ENCODE measurements around the gene MAGI2. TPM values are rescaled to one million over a fixed set of nuclear protein-coding genes. Genes with fewer than 3 reads are reported as not detected.

The MAGI2 gene
- total RNA-seq, 3 donors from 2014 or later: 9.8 to 22.7 (median 20.2) TPM

GRCh38 chr7:78441737-78442136, 1011.7 kb downstream of the MAGI2 start:
- Histone ChIP-seq H3K9me3 (no peaks in the 10 kb centered on the region), H3K27ac (no peak overlapping the region), H3K4me3 (no peak overlapping the region), H3K36me3 (no peaks in the 10 kb centered on the region), H3K4me1 (no peaks in the 10 kb centered on the region), H3K27me3 (no peaks in the 10 kb centered on the region)
- intact Hi-C loops (cut with DNase I; ENCODE audit: low total_unique reads): no loop called here
- no peak for TF ChIP-seq POLR2A (IDR thresholded peaks at IDR 0.05)
- TF ChIP-seq, protein P1, sequence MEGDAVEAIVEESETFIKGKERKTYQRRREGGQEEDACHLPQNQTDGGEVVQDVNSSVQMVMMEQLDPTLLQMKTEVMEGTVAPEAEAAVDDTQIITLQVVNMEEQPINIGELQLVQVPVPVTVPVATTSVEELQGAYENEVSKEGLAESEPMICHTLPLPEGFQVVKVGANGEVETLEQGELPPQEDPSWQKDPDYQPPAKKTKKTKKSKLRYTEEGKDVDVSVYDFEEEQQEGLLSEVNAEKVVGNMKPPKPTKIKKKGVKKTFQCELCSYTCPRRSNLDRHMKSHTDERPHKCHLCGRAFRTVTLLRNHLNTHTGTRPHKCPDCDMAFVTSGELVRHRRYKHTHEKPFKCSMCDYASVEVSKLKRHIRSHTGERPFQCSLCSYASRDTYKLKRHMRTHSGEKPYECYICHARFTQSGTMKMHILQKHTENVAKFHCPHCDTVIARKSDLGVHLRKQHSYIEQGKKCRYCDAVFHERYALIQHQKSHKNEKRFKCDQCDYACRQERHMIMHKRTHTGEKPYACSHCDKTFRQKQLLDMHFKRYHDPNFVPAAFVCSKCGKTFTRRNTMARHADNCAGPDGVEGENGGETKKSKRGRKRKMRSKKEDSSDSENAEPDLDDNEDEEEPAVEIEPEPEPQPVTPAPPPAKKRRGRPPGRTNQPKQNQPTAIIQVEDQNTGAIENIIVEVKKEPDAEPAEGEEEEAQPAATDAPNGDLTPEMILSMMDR (IDR thresholded peaks at IDR 0.05): no peak
- no peak for TF ChIP-seq POLR2AphosphoS5 (IDR thresholded peaks at IDR 0.05)
- DNase-seq (ENCODE audit: low spot score in 2 of 2): no peak

DNA sequence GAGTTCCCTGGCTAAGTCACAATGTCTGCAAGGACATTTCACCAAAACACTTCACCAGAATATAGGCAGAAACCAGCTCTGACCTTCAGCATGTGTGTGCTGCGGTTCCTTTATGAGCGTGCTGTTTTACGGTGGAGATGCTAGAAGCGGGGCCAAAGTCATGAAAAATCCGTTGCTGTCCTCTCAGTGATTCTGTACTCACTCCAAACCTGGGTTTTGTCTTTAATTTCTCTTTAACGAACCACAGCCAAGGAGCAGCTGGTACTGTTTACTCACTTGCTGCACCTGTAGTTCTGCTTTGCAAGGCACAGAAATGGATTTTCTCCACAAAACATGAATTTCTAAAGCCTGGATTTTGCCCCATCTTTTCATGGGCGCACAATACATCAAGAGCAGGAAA, 1015.0 kb downstream of the MAGI2 start:
- no peak overlapping the region for H3K4me3 ChIP-seq
- DNase-seq (ENCODE audit: low spot score in 2 of 2): no peak
- no peak overlapping the region for H3K27ac ChIP-seq
- H3K36me3 ChIP-seq: no peaks in the 10 kb centered on the region
- no peaks in the 10 kb centered on the region for H3K27me3 ChIP-seq
- intact Hi-C loops (cut with DNase I; ENCODE audit: low total_unique reads): no loop called here
- no peaks in the 10 kb centered on the region for H3K4me1 ChIP-seq
- TF ChIP-seq, protein P1 (IDR thresholded peaks at IDR 0.05): no peak
- no peak for TF ChIP-seq POLR2A (IDR thresholded peaks at IDR 0.05)
- no peak for TF ChIP-seq POLR2AphosphoS5 (IDR thresholded peaks at IDR 0.05)
- no peaks in the 10 kb centered on the region for H3K9me3 ChIP-seq

DNA sequence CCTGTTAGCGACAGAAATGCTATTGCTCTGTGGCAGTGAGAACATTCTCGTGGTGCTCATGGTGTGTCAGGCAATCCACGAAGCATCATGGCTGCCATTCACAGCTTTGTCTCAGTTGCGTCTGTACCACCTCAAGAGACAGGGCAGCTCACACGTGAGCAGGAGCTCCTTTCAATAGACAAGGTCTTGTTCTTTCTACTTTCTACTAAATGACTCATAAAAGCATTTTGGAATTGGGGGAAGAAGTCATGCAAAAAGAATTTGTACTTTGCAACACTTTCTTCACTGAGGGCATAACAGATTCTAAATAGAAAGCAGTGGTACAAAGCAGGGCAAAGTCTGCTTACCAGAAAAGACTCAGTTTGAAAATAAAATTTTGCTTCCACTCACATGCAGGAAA, 1016.3 kb downstream of the MAGI2 start:
- Histone ChIP-seq H3K27me3 (no peaks in the 10 kb centered on the region), H3K4me1 (no peaks in the 10 kb centered on the region), H3K27ac (no peak overlapping the region), H3K9me3 (no peaks in the 10 kb centered on the region), H3K4me3 (no peak overlapping the region), H3K36me3 (no peaks in the 10 kb centered on the region)
- intact Hi-C loops (cut with DNase I; ENCODE audit: low total_unique reads): no loop called here
- no peak for DNase-seq (ENCODE audit: low spot score in 2 of 2)
- TF ChIP-seq, protein P1 (IDR thresholded peaks at IDR 0.05): no peak
- TF ChIP-seq POLR2A (IDR thresholded peaks at IDR 0.05) (no peak), POLR2AphosphoS5 (IDR thresholded peaks at IDR 0.05) (no peak)

GRCh38 chr7:78435355-78435754, 1018.1 kb downstream of the MAGI2 start:
- no peaks in the 10 kb centered on the region for H3K36me3 ChIP-seq
- no peak overlapping the region for H3K4me3 ChIP-seq
- intact Hi-C loops (cut with DNase I; ENCODE audit: low total_unique reads): no loop called here
- H3K4me1 ChIP-seq: no peaks in the 10 kb centered on the region
- no peaks in the 10 kb centered on the region for H3K27me3 ChIP-seq
- no peak overlapping the region for H3K27ac ChIP-seq
- DNase-seq (ENCODE audit: low spot score in 2 of 2): no peak
- no peaks in the 10 kb centered on the region for H3K9me3 ChIP-seq
- TF ChIP-seq, protein P1 (IDR thresholded peaks at IDR 0.05): no peak
- TF ChIP-seq POLR2A (IDR thresholded peaks at IDR 0.05) (no peak), POLR2AphosphoS5 (IDR thresholded peaks at IDR 0.05) (no peak)

DNA sequence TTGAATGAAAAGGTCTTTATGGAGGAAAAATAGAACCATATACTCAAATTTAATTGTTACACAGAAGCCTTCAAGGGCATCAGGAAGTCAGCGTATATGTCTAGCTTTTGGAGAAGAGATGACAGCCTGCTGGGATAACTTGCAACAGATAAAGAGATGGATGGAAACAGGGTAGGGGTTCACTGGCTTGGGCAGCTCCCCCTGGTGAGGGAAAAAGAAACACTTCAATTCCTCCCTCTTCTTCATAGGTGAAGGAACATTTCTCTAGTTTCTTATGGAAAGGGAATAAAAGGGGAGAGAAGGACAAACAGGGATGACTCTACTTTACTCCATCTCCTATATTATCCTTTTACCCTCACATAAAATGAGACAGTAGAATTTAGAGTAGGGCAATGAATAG, 1019.2 kb downstream of the MAGI2 start:
- no peak for DNase-seq (ENCODE audit: low spot score in 2 of 2)
- intact Hi-C loops (cut with DNase I; ENCODE audit: low total_unique reads): no loop called here
- no peak overlapping the region for H3K4me3 ChIP-seq
- H3K4me1 ChIP-seq: no peaks in the 10 kb centered on the region
- no peaks in the 10 kb centered on the region for H3K9me3 ChIP-seq
- H3K36me3 ChIP-seq: no peaks in the 10 kb centered on the region
- no peak for TF ChIP-seq POLR2A (IDR thresholded peaks at IDR 0.05)
- H3K27ac ChIP-seq: no peak overlapping the region
- H3K27me3 ChIP-seq: no peaks in the 10 kb centered on the region

- Histone ChIP-seq H3K4me1 (no peaks in the 10 kb centered on the region), H3K36me3 (no peaks in the 10 kb centered on the region), H3K27me3 (no peaks in the 10 kb centered on the region), H3K9me3 (no peaks in the 10 kb centered on the region), H3K27ac (no peak overlapping the region), H3K4me3 (no peak overlapping the region)
- TF ChIP-seq POLR2AphosphoS5 (IDR thresholded peaks at IDR 0.05) (no peak), POLR2A (IDR thresholded peaks at IDR 0.05) (no peak)
- TF ChIP-seq, protein P1 (IDR thresholded peaks at IDR 0.05): no peak
- no peak for DNase-seq (ENCODE audit: low spot score in 2 of 2)
- intact Hi-C loops (cut with DNase I; ENCODE audit: low total_unique reads): no loop called here
These were observed 1020.0 kb downstream of the MAGI2 start for GRCh38 chr7:78433421-78433820.

All from breast epithelium (tissue), 4 donors.